Activated naive CD4-positive, alpha-beta T cell treated with anti-CD3 and anti-CD28 coated beads, Interleukin-2, amount 10 ng/mL, durations not matched to agents 7 days and 5 days (primary cell): ENCODE results near the gene CDK5R2.
"Not testable (repeated sequence)": the region's sequence is repeated elsewhere in the genome, so short reads cannot be mapped to it uniquely, and the experiment has no call there.

Experiments
- CTCF ChIA-PET: fragments of 350-600 bp; sonication (Branson Sonifier 250); formaldehyde crosslinking; loops from one replicate; lab custom pipeline; 2021; ENCODE audit warnings: antibody characterized with exemption; lab: Charles Lee
- DNase-seq: peaks from one replicate; pipeline ENCODE4 v3.0.0-alpha.2; 2020
- H3K27ac Mint-ChIP-seq: one replicate; pipeline ENCODE4 v1.8.0; 2021; ENCODE audit warnings: mild to moderate bottlenecking, moderate library complexity, mixed read lengths
- H3K27me3 Mint-ChIP-seq: one replicate; pipeline ENCODE4 v1.8.0; 2021; ENCODE audit warnings: mild to moderate bottlenecking, mixed read lengths
- H3K36me3 Mint-ChIP-seq: one replicate; pipeline ENCODE4 v1.8.0; 2021; ENCODE audit warnings: mixed read lengths
- H3K4me1 Mint-ChIP-seq: one replicate; pipeline ENCODE4 v1.8.0; 2021; ENCODE audit warnings: mixed read lengths
- H3K4me3 Mint-ChIP-seq: one replicate; pipeline ENCODE4 v1.8.0; 2021; ENCODE audit warnings: mild to moderate bottlenecking, moderate library complexity, mixed read lengths
- H3K9me3 Mint-ChIP-seq: one replicate; pipeline ENCODE4 v1.8.0; 2021; ENCODE audit warnings: mixed read lengths

Gene CDK5R2

DNA sequence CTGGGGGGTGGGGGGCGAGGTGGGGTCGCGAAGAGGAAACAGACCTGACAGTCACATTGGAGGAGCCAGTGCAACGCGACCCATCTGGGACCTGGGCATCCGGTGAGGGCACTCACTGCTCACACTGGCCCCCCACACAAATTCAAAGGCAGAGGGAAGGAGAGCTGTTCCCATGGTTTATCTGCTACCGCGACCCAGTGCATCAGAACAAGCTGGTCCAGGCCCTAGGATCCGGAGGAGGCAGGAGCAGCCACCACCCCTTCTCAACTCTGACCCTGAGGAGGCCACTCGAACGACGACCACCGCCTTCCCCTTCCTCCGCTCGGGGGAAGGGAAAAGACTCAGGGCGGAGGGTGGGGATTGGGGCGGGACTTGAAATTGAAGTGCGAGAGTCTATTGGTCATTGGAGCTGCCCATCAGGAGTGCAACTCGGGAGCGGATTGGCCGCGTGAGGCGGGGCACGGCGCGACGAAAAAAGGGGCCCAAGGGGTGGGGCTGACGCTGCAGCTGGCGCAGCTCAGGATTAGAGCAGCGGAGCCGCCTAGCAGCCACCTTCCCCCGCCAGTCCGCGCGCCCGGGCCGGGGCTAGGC, at the start of gene CDK5R2:
Gene CDK5R2 (plus strand): TSS at position 526 of the 591 bp plus-strand sequence. CDS start 155 bp downstream, outside the sequence.
- Mint-ChIP-seq H3K9me3 (no peaks in the 10 kb centered on the region), H3K27me3 (peaks cover 100% of the 10 kb centered on the region), H3K4me3 (peak within 1 kb of the TSS; percentile 19), H3K4me1 (peaks cover 7% of the 10 kb centered on the region), H3K36me3 (no peaks in the 10 kb centered on the region), H3K27ac (peak within 1 kb of the TSS; percentile 65)
- peak; percentile 59 for DNase-seq
- CTCF ChIA-PET, result interaction anchor here (1.4 to 2.8 kb wide), 3 partner anchors 17 to 82 kb away, joined by 4 to 10 read pairs (median 9); no protein-coding TSS in a partner anchor

DNA sequence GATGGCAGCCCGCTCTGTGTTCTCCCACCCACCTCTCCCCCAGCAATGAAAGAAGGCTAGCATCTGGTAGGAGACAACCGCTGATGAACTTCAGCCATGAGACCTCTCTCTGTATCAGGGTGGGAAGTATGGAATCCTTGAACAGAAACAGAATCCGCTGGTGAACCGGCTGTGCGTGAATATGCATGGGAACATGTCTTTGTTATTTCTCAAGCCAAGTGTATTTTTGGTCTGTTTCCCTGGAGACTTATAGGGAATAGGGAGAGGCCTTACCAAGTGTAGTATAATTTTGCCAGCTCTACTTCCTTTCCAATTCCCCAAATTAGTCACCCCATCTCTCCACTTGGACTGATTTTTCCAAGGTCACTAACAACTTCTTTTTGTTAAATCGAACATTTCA, 48.7 kb upstream of the CDK5R2 start:
- no peak overlapping the region for H3K27ac Mint-ChIP-seq
- DNase-seq, result no peak
- H3K36me3 Mint-ChIP-seq, result no peaks in the 10 kb centered on the region
- H3K27me3 Mint-ChIP-seq, result peaks cover 58% of the 10 kb centered on the region
- H3K4me3 Mint-ChIP-seq, result no peak overlapping the region
- CTCF ChIA-PET, result interaction anchor here (1.5 to 6.5 kb wide), 3 partner anchors 12 to 31 kb away, joined by 4 to 36 read pairs (median 9); no protein-coding TSS in a partner anchor
- H3K9me3 Mint-ChIP-seq, result no peaks in the 10 kb centered on the region
- H3K4me1 Mint-ChIP-seq, result peaks cover 16% of the 10 kb centered on the region

DNA sequence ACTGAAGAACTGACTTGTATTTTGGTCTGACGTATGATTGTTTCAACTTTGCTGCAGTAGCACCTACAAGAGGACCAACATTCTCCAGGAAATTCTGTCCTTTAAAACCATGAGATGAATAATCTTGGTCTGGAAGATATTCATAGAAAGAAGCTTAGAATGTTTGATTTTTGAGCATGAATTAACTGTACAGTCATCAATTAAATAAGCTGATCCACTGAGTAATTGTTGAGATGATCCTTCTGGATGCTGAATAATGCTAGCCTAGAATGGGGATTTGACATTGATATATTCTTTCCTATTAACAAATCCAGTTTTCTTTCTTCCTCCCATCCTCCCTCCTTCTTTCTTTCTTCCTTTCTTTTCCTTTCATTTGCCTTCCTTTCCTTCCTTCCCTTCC, 39.0 kb upstream of the CDK5R2 start:
- CTCF ChIA-PET, result no interaction called here
- peaks cover 31% of the 10 kb centered on the region for H3K27me3 Mint-ChIP-seq
- H3K9me3 Mint-ChIP-seq, result peaks cover 12% of the 10 kb centered on the region
- no peak overlapping the region for H3K4me3 Mint-ChIP-seq
- H3K36me3 Mint-ChIP-seq, result peaks cover 2% of the 10 kb centered on the region
- H3K4me1 Mint-ChIP-seq, result no peaks in the 10 kb centered on the region
- no peak overlapping the region for H3K27ac Mint-ChIP-seq
- no peak for DNase-seq

DNA sequence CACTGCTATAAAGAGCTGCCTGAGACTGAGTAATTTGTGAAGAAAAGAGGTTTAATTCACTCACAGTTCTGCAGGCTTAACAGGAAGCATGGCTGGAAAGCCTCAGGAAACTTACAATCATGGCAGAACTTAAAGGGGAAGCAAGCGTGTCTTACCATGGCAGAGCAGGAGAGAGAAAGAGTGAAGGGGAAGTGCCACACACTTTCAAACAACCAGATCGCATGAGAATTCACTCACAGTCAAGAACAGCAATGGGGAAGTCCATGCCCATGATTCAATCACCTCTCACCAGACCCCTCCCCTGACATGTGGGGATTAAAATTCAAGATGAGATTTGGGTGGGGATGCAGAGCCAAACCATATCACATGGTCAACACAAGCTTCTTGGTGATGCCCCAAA, 34.7 kb upstream of the CDK5R2 start:
- Mint-ChIP-seq H3K36me3 (peaks cover 2% of the 10 kb centered on the region), H3K9me3 (peaks cover 12% of the 10 kb centered on the region), H3K4me1 (no peaks in the 10 kb centered on the region), H3K27ac (no peak overlapping the region), H3K27me3 (peaks cover 31% of the 10 kb centered on the region), H3K4me3 (no peak overlapping the region)
- DNase-seq, result no peak
- CTCF ChIA-PET, result no interaction called here

DNA sequence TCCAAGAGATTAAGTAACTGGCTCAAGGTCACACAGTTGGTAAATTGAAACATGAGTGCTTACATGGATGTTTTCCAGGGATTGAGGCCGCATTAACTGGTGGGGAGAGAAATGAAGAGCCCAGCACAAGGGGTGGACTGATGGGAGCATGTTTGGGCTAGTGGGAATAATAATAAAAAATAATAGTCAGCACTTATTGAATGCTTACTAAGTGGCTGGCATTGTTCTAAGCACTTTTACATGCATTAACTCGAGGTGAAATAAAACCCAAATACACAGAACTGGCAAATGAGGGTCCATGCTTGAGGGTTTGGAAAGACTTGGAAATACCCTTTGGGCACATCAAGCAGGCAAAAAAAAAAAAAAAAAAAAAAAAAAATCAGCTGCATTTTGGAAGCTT, 34.0 kb upstream of the CDK5R2 start:
- H3K9me3 Mint-ChIP-seq, result peaks cover 12% of the 10 kb centered on the region
- CTCF ChIA-PET, result no interaction called here

DNA sequence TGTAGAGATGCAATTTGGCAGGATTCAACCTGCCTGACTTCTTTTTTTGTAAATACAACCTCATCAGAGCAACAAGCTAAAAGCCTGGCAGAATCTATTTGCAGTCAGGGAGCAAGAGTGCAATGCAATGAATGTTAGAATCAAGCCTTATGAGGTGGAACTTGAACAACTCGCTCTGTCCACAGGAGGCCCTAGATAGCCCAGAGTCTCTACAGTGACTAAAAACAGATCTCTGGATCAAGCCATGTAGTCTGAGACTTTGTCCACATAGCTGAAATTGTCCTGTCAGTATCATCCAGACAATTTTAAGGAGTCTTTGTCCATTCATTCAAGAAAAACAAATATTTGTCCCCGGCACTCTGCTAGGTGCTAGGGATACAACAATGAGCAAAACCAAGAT, 32.0 kb upstream of the CDK5R2 start:
- no peak for DNase-seq
- CTCF ChIA-PET, result no interaction called here
- Mint-ChIP-seq H3K27me3 (peaks cover 28% of the 10 kb centered on the region), H3K4me1 (no peaks in the 10 kb centered on the region), H3K27ac (no peak overlapping the region), H3K4me3 (no peak overlapping the region), H3K9me3 (peaks cover 10% of the 10 kb centered on the region), H3K36me3 (peaks cover 2% of the 10 kb centered on the region)

More for the DNA sequence above, 34.0 kb upstream of the CDK5R2 start:
- H3K27me3 Mint-ChIP-seq, result peaks cover 34% of the 10 kb centered on the region
- no peak for DNase-seq
- H3K4me1 Mint-ChIP-seq, result no peaks in the 10 kb centered on the region
- no peak overlapping the region for H3K27ac Mint-ChIP-seq
- no peak overlapping the region for H3K4me3 Mint-ChIP-seq
- H3K36me3 Mint-ChIP-seq, result peaks cover 2% of the 10 kb centered on the region

DNA sequence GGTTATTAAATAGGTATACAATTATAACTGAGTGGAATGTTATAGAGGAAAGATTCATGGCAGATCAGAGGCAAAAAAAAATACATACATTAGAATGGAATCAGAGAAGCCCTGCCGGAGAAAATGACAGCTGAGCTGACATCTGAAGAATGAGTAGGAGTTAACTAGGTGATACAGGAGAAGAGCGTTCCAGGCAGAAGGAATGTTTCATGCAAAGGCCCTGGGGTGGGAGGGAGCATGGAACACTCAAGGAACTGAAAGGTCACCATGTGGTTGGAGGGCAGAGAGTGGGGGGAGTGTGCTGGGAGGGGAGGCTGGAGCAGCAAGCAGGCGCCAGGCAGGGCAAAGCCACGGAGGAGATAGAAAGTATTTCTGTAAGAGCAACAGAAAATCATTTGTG, 31.6 kb upstream of the CDK5R2 start:
- H3K27me3 Mint-ChIP-seq, result peaks cover 26% of the 10 kb centered on the region
- H3K4me1 Mint-ChIP-seq, result no peaks in the 10 kb centered on the region
- DNase-seq, result no peak
- H3K4me3 Mint-ChIP-seq, result no peak overlapping the region
- CTCF ChIA-PET, result no interaction called here
- no peak overlapping the region for H3K27ac Mint-ChIP-seq
- H3K36me3 Mint-ChIP-seq, result peaks cover 2% of the 10 kb centered on the region
- H3K9me3 Mint-ChIP-seq, result peaks cover 6% of the 10 kb centered on the region

DNA sequence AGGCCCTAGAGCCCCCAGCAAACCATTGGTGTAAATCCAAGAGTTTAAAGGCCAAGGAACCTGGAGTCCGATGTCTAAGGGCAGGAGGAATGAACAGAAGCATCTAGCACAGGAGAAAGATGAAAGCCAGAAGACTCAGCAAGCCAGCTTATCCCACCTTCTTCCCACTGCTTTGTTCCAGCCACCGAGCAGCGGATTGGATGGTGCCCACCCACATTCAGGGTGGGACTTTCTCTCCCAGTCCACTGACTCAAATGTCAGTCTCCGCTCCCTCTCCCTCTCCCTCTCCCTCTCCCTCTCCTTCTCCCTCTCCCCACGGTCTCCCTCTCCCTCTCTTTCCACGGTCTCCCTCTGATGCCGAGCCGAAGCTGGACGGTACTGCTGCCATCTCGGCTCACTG, 29.0 kb upstream of the CDK5R2 start:
- H3K4me3 Mint-ChIP-seq, H3K9me3 Mint-ChIP-seq, DNase-seq, H3K36me3 Mint-ChIP-seq, H3K27ac Mint-ChIP-seq, CTCF ChIA-PET, H3K4me1 Mint-ChIP-seq: not testable (repeated sequence)
- H3K27me3 Mint-ChIP-seq, result peaks cover 17% of the 10 kb centered on the region

DNA sequence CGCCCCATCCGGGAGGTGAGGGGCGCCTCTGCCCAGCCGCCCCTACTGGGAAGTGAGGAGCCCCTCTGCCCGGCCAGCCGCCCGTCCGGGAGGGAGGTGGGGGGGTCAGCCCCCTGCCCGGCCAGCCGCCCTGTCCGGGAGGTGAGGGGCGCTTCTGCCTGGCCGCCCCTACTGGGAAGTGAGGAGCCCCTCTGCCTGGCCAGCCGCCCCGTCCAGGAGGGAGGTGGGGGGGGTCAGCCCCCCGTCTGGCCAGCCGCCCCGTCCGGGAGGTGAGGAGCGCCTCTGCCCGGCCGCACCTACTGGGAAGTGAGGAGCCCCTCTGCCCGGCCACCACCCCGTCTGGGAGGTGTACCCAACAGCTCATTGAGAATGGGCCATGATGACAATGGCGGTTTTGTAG, 27.7 kb upstream of the CDK5R2 start:
- H3K36me3 Mint-ChIP-seq, H3K27ac Mint-ChIP-seq, H3K4me3 Mint-ChIP-seq, H3K4me1 Mint-ChIP-seq, CTCF ChIA-PET, DNase-seq, H3K9me3 Mint-ChIP-seq: not testable (repeated sequence)
- H3K27me3 Mint-ChIP-seq, result peaks cover 22% of the 10 kb centered on the region

DNA sequence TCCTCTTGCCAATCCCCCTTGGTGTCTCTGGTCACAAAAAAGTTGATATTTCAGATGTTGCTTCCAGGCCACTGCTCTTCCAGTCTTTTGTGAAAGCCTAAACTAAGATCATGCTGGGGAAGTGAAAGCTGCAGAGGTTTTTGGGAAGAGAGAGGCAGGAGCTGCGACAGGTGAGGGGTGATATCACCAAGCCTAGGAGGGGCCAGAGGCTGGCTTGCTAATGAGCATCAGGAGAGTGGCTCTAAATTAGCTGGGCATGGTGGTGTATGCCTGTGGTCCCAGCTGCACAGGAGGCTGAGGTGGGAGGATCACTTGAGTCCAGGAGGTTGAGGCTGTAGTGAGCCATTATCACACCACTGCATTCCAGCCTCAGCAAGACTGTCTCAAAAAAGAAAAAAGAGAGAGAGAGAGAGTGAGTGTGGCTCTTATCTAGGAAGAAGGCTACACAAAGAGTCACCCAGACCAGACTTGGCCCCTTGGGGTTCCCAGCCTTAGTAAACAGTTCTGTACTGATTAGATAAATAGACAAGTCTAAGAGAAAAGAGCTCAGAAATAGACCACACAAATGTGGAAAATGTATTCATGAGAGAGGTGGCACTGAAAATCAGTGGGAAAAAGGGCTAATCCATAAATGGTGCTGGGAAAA, 14.6 kb upstream of the CDK5R2 start:
- peaks cover 44% of the 10 kb centered on the region for H3K27me3 Mint-ChIP-seq
- no peaks in the 10 kb centered on the region for H3K9me3 Mint-ChIP-seq
- no peaks in the 10 kb centered on the region for H3K4me1 Mint-ChIP-seq
- DNase-seq, result no peak
- no peak overlapping the region for H3K27ac Mint-ChIP-seq
- H3K36me3 Mint-ChIP-seq, result no peaks in the 10 kb centered on the region
- H3K4me3 Mint-ChIP-seq, result no peak overlapping the region
- CTCF ChIA-PET, result interaction anchor here (1.5 kb wide), 1 partner anchor 68 kb away, joined by 3 read pairs; no protein-coding TSS in a partner anchor

DNA sequence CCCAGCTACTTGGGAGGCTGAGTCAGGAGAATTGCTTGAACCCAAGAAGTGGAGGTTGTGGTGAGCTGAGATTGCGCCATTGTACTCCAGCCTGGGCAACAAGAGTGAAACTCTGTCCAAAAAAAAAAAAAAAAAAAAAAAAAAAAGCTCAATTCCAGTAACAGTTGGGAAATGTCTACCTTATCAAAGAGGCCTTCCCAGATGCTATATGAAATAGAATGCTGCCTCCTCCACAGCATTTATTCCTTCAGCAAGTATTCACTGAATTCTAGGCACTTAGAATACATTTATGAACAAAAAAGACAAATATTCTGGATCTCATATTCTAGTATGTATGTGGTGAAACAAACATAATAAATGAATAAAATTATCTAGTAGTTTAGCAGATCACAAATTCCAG, 12.8 kb upstream of the CDK5R2 start:
- H3K4me3 Mint-ChIP-seq, result no peak overlapping the region
- no peaks in the 10 kb centered on the region for H3K36me3 Mint-ChIP-seq
- DNase-seq, result no peak
- no peaks in the 10 kb centered on the region for H3K4me1 Mint-ChIP-seq
- H3K27me3 Mint-ChIP-seq, result peaks cover 45% of the 10 kb centered on the region
- H3K9me3 Mint-ChIP-seq, result no peaks in the 10 kb centered on the region
- no peak overlapping the region for H3K27ac Mint-ChIP-seq
- CTCF ChIA-PET, result no interaction called here

DNA sequence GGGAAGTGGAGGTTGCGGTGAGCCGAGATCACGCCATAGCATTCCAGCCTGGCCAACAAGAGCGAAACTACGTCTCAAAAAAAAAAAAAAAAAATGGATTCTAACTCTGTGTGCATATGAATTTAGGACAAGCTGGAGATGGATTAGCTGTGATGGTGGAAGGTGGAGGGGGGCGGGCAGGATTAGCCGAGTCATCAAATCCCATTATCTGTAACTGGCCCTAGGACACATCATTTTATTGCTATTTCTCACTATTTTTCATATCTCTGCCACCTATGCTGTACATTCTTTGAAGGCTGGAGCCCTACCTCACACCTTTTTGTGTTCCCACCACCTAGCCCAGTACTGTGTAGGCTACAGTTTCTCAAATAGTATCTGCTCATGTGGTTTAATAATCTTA, 7.3 kb upstream of the CDK5R2 start:
- H3K27me3 Mint-ChIP-seq, result peaks cover 54% of the 10 kb centered on the region
- H3K27ac Mint-ChIP-seq, result no peak overlapping the region
- no peak for DNase-seq
- no peaks in the 10 kb centered on the region for H3K4me1 Mint-ChIP-seq
- no peak overlapping the region for H3K4me3 Mint-ChIP-seq
- no peaks in the 10 kb centered on the region for H3K9me3 Mint-ChIP-seq
- H3K36me3 Mint-ChIP-seq, result no peaks in the 10 kb centered on the region
- CTCF ChIA-PET, result interaction anchor here (0.6 to 1.3 kb wide), 3 partner anchors 13 to 488 kb away, joined by 3 to 8 read pairs (median 3); no protein-coding TSS in a partner anchor

DNA sequence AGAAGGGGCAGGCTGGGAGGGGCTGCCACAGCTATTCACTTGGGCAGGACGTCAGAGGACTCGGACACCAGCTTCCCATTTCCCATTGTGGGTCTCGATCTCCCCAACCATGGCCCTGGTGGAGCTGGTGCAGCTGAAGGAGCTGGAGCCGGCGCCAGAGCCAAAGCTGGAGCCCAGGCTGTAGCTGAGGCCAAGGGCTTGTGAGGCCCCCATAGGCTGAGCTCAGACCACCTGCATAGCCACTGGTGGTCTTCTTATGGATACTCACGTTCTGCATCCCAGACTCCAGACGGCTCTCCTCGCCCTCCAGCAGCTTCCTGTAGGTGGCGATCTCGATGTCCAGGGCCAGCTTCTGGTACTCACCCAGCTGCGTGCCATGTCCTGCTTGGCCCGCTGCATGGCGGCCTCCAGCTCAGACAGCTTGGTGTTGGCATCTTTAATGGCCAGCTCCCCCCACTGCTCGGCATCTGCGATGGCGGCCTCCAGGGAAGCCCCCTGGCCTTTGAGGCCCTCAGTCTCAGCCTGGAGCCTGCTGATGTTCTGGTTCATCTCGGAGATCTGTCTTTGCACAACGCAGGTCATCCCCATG, 6.0 kb upstream of the CDK5R2 start:
- no peak for DNase-seq
- Mint-ChIP-seq H3K4me3 (no peak overlapping the region), H3K27me3 (peaks cover 64% of the 10 kb centered on the region), H3K36me3 (no peaks in the 10 kb centered on the region), H3K9me3 (no peaks in the 10 kb centered on the region), H3K27ac (no peak overlapping the region), H3K4me1 (no peaks in the 10 kb centered on the region)
- CTCF ChIA-PET, result interaction anchor here (1.3 kb wide), 1 partner anchor 15 kb away, joined by 8 read pairs; no protein-coding TSS in a partner anchor

DNA sequence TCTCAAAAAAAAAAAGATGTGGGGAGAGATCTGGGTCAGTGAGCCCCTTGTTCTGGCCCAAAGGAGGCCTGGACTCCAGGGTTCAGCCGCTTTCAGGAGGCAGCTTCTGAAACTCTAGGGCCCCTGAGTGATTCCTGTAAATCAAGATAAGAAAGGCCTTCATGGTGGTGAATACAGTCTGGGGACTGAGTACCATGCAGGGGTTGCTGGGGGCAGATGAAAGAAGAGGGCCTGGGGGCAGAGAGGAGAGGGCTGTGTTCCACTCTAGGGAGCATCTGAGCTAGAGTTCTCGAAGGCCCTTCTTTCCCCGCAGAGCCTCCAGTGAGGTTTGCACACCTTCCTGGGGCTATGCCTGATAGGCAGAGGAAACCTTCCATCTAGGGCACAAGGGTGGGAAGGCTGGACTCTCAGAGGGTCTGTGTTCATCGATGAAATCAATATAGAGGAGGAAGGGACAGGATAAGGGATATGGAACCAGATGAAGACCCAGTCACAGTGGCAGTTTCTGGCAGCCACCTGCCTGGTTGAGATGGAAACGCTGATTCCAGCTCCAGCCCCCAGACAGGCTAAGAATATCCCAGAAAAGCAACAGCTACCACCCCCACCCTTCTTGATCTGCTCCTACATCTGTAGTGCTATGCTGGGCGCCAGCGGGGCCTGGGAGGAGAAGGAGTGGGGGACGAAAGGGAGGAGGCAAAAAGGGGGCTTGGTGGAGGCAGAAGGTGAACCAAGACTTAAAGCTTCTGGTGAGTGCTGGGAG, 4.7 kb upstream of the CDK5R2 start:
- Mint-ChIP-seq H3K4me1 (peaks cover 3% of the 10 kb centered on the region), H3K9me3 (no peaks in the 10 kb centered on the region), H3K27me3 (peaks cover 76% of the 10 kb centered on the region), H3K4me3 (no peak overlapping the region), H3K36me3 (no peaks in the 10 kb centered on the region), H3K27ac (no peak overlapping the region)
- no peak for DNase-seq
- CTCF ChIA-PET, result interaction anchor here (0.7 to 0.8 kb wide), 2 partner anchors 57 to 75 kb away, joined by 3 to 6 read pairs; no protein-coding TSS in a partner anchor
